Measurements from ENCODE around the gene ZNF275.
"Not testable (repeated sequence)": the region's sequence is repeated elsewhere in the genome, so short reads cannot be mapped to it uniquely, and the experiment has no call there.

ZNF275 gene

DNA sequence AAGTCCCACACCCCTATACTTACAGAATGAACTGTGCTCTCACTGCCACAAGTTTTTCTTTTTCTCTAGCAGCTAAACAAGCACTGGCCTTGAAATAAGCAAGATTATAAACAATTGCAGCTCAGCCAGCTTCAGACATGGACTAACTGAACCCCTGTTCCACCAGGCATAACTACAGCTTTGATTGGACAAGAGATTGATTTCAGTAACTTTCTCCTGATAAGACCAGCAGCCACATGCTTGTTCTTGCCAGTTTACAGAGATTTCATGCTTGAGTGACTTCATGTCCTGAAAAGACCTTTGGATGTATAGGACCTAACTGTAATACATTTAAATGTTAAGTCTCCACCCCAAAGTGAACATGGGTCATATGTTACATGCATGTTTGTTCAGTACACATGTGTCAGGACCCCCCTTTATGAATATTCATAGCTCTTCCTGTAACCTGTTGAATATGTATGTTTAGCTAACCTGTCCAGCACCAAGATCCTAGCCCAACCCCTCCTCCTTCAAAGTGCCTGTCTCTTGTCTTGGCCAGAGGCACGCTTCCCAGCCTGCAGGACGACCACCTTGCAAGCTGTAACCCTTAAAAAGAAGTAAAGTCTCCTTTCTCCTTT is 27.9 kb downstream of the ZNF275 start:
- no peak for DNase-seq

DNA sequence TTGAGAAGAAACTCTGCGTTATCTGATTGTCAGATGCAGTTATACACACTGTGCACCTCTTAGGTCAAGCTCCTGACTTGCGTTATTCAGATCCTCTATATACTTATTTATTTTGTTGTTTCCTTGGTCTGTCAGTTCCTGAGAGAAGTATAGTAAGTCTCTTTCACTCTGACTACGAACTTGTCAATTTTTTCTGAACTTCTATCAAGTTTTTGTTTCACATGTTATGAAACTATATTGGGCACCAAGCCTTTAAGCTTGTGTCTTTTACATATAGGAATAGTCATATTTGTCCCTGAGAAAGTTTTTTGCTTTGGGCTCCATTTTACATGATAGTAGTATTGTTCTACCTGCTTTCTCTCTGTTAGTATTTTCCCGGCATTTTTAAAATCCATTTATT is 31.7 kb downstream of the ZNF275 start:
- no peak for DNase-seq

DNA sequence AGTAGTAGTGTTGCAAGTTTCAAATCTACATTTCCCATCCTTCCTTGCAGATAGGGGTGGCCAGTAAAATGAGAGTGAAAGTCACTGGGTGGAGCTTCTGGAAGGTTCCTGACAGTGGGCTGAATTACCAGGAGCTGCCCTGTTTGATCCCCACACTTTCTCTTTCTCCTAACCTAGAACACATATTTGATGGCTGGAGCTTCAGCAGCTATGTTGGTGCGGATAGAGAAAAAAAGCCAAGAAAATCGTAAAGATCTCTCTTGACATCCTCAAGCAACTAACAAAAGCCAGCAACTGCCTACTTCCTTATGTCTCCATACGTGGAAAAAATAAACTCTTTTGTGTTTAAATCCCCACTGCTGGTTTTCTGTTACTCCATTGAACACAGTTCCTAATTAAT is 32.2 kb downstream of the ZNF275 start:
- no peak for DNase-seq

GRCh38 chrX:153366878-153367538 is 33.1 kb downstream of the ZNF275 start:
- DNase-seq, result no peak

DNA sequence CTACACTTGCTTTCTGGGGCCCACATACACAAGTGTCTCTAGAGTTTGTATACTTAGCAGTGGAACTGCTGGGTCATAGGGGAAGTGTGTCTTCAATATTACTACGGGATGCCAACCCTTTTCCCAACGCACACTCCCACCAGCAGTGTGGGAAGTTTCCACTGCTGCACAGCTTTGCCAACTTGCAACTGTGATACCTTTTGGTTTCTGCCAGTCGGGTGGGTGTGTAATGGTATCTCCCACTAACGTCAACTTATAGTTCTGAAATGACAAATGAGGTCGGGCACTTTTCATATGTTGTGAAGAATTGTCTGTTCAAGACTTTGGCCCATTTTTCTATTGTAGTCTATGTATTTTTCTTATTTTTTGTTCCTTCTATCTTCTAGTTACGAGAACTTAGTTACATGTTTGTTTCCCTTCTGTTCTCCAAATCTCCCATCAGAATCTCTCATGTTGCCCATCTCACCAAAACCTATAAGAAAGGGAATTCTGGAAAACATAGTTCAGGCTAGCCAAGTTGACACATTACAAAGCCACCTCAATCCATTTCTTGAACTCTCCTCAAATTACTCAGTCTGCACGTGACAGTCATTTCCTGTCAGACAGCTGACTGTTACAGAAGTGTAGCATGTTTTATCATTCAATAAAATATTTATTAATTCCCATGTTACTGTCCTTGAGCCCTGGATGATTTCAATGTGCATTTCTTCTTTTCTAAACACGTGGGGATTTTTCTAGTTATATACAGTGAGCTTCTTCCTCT is 36.5 kb downstream of the ZNF275 start:
- DNase-seq, result no peak

DNA sequence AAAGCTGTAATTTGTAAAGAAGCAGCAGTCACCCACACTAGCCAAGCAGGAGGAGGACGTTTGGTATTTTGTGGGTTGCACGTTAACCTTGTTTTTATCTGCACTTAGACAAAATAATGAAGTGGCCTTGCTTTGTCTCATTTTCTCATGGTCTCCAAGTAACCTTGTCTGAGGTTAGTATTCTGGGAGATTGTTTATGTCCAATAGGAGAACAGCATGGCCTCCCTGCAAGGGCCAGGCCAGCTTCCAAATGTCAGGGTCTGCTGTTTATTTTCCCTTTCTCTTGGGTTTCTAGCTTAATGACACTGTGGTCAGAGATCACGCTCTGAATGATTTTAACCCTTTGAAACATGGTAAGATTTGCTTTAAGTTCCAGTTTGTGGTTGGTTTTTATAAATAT is 37.3 kb downstream of the ZNF275 start:
- DNase-seq, result no peak

DNA sequence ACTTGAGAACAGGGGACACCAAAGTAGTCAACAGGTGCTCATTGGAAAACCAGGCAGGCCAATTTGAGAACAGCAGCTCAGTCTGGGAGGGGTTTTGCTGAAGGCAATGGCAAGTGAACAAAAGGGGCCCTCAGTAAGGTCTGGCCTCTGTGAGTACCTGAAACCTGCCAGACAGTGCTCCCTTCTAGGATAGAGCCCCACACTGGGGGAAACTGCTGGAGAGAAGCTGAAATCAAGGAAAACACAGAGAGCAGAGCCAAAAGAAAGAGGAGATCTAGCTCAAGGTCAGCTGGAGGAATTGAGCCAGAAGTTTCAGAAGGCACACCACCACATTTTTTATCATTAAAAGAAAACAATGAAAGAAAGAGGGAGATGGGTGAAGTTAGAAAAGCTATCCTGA is 39.0 kb downstream of the ZNF275 start:
- DNase-seq, result no peak

GRCh38 chrX:153374426-153374825 is 40.5 kb downstream of the ZNF275 start:
- DNase-seq, result no peak

- no peak for DNase-seq
Measured at GRCh38 chrX:153375571-153375970, 41.6 kb downstream of the ZNF275 start.

GRCh38 chrX:153377727-153378126 is 43.8 kb downstream of the ZNF275 start:
- no peak for DNase-seq

- DNase-seq, result no peak
Measured at GRCh38 chrX:153378607-153379006, 44.7 kb downstream of the ZNF275 start.

- DNase-seq, result no peak
Measured at GRCh38 chrX:153379508-153379907, 45.6 kb downstream of the ZNF275 start.

DNA sequence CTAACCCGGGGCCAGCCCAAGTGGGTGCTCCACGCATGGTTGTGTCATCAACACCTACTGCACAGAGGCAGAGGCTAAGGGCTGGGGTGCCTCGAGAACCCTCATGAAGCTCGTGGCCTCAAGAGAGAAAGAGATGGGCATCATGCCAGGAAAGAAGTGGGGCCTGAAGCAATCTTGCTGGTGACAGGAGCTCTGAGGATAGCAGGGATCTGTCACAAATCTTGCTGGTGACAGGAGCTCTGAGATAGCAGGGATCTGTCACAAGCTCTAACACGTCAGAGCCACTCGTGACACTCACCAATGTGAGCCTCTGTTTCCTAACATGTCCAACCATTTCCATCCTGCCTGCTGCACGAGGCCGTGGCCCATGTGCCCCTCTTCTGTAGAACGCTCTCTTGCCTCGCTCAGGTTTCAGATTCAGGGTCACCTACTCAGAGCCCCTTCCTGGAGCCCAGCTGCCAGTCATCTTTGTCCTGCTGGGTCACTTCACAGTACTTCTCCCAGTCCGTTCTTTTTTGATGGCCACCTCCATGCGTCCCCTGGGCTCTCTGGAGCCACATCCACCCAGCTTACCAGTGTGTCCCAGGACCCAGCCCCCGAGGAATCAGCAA is 46.1 kb downstream of the ZNF275 start:
- no peak for DNase-seq

DNA sequence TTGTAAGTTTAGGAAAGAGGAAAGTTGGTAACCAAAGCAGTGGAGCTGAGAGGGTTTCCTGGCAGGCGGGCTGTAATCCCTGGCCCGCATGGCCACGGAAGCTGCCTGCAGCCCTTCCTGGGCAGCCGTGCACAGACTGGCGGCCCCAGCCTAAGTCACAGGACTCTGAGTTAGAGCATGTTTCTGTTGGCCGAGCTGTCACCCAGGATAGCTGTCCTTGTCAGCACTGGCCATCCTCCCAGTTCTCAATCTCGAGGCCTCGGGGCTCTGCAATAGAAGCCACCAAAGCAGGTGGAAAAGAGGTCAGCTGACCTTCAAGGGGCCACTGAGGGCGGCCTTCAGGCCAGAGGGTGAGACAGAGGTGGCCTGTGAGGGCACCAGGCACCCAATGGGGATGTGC is 46.7 kb downstream of the ZNF275 start:
- no peak for DNase-seq

- no peak for DNase-seq
Measured at GRCh38 chrX:153381684-153382532, 48.0 kb downstream of the ZNF275 start.

- DNase-seq, result no peak
Measured at GRCh38 chrX:153382563-153383482, 48.9 kb downstream of the ZNF275 start.

DNA sequence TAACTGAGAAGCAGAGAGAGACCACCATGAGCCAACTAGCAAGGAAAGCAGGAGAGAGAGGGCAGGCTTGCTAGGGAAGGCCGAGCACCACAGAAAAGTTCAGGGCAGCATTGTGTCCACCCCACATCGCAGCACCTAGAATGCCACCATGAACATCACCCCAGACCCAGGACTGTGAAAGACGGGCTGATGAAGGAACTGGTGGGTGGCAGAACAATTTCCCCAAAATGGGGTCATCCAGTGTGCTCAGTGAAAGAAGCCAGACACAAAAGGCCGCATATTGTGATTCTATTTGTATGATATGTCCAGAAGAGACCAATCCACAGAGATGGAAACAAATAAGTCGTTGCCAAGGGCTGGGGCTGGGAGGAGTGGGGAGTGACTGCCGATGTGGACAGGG is 50.4 kb downstream of the ZNF275 start:
- no peak for DNase-seq

- not testable (repeated sequence) for DNase-seq
Measured at GRCh38 chrX:153384973-153385372, 51.0 kb downstream of the ZNF275 start.

- no peak for DNase-seq
Measured at GRCh38 chrX:153386097-153386496, 52.1 kb downstream of the ZNF275 start.

- DNase-seq, result no peak
Measured at GRCh38 chrX:153387345-153387744, 53.4 kb downstream of the ZNF275 start.

GRCh38 chrX:153387987-153388721 is 54.2 kb downstream of the ZNF275 start:
- DNase-seq, result no peak
